Inflammatory macrophage (primary cell): ENCODE results near the gene PRR12.
"Not testable (repeated sequence)": the region's sequence is repeated elsewhere in the genome, so short reads cannot be mapped to it uniquely, and the experiment has no call there.

Source experiments
- DNase-seq, 2 donors: peaks; one replicate each; pipeline ENCODE4 v3.0.0-alpha.2; 2020 to 2022

Gene PRR12

GRCh38 chr19:49616945-49617344 is 26.0 kb downstream of the PRR12 start:
- DNase-seq, result no peak

GRCh38 chr19:49617860-49618259 is 26.9 kb downstream of the PRR12 start:
- DNase-seq, result not testable (repeated sequence)

DNA sequence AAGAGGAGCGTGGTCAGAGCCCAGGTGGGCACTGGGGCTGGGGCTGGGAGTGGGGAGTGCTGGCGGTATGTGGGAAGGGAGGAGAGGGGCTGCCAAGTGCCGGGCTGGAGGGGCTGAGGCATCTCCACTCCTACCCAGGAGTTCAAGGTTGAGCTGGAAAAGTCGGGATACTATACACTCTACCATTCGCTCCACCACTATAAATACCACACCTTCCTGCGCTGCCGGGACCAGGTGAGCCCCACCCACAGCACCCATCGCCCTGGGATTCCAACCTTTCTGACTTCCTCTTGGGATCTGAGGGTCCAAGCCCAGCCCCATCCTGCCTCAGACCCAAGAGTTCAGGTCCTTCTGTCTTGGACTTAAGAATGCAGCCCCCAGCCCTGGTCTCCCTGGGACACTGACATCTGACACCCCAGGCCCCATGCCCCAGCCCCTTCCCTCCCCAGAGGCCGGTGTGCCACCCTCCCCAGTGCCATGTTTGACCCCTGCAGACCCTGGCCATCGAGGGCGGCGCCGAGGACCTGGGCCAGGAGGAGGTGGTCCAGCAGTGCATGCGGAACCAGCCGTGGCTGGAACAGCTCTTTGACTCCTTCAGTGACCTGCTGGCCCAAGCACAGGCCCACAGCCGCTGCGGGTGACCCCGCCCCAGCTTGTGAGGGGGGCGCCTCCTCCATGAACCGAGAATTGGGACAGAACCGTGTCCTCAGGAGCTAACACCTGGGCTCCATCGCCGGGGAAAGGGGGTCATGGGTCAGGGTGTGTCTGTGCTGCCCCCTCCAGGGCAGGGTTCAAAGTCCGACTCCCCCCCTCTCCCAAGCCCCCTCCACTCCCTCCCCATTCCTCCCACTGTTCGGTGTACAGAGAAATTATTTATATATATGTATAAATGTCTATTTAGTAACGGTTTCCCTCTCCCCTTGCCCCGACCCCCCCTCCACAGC is 34.3 kb downstream of the PRR12 start:
- DNase-seq, result no peak

DNA sequence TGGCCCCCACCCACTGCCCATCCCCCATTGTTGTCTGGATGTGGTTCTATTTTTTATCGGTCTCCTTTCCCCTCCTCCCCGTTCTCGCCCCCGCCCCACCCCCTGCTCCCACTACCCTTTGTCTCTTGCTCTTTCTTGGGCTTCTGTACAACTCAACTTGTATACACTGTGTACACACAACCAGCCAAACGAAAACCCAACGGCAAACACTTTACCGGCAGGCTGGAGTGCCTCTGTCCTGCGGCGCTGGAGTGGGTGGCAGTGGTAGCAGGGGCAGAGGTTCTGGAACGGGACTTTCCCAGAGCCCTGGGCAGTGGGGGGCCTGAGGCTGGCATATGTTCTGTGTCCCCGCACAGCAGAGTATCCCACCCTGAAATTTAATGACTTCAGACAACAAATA is 35.2 kb downstream of the PRR12 start:
- no peak for DNase-seq

GRCh38 chr19:49629659-49630058 is 38.7 kb downstream of the PRR12 start:
- no peak for DNase-seq

DNA sequence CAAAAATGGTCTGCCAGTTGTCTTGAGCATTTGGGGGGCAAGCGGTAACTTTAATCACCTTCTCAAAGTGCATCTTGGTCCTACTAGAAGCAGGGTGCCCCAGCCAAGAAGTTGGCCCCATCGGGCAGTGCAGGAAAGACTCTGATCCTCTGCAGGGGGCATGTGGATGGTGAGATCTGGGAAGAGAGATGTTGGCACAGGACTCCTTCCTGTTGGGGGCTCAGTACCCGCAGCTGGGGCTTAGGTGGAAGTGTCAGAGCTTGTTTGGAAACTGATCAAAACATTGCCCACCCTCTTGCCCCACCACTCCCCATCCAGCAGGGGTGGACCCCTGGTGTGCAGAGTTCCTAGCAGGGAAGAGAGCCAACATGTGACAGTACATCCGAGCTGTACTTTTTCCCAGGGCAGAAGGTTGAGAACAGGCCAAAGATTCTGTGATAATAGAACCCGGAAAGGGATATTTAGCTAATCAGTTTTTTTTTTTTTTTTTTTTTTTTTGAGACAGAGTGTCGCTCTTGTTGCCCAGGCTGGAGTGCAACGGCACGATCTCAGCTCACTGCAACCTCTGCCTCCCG is 40.1 kb downstream of the PRR12 start:
- no peak for DNase-seq

DNA sequence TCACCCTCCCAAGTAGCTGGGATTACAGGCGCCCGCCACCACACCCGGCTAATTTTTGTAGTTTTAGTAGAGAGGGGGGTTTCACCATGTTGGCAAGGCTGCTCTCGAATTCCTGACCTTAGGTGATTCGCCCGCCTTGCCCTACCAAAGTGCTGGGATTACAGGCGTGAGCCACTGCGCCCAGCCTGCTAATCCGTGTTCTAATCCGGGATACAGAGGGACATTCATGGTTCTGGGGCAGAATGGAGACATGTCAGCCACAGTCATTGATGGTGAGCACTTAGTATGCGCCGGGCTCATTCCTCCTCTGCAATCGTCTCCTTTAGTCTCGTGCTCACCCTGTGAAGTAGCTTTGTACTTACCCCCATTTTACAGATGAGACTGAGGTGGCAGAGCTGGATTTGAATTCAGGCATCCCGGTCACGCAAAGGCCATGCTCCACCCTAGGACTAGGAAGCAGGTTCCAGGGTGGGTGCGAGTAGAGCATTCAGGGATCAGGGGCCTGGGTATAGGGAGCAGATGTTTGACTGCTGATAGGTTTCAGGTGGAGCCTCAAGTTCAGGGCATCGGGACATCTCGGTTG is 40.7 kb downstream of the PRR12 start:
- no peak for DNase-seq

DNA sequence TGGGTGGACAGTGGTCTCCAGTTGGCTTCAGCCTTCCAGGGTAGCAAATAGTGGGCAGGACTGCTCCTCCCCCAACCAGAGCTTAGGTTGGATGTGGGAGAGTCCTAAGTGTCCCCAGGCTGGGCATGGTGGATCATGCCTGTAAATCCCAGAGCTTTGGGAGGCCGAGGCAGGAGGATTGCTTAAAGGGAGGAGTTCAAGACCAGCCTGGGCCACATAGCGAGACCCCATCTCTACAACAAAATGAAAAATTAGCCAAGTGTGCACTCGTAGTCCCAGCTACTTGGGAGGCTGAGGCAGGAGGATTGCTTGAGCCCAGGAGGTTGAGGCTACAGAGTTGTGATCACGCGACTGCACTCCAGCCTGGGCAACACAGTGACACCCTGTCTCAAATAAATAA is 41.6 kb downstream of the PRR12 start:
- no peak for DNase-seq

DNA sequence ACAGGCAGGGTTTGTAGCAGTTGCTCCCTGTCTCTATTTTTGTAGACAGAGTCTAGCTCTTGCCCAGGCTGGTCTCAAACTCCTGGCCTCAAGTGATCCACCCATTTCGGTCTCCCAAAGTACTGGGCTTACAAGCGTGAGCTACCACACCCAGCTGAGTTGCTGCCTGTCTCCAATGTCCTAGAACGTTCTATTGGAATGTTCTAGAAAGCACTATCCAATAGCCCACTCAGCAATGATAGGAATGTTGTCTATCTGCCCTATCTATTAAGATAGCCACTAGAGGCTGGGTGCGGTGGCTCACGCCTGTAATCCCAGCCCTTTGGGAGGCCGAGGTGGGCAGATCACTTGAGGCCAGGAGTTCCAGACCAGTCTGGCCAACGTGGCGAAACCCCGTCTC is 42.3 kb downstream of the PRR12 start:
- not testable (repeated sequence) for DNase-seq

DNA sequence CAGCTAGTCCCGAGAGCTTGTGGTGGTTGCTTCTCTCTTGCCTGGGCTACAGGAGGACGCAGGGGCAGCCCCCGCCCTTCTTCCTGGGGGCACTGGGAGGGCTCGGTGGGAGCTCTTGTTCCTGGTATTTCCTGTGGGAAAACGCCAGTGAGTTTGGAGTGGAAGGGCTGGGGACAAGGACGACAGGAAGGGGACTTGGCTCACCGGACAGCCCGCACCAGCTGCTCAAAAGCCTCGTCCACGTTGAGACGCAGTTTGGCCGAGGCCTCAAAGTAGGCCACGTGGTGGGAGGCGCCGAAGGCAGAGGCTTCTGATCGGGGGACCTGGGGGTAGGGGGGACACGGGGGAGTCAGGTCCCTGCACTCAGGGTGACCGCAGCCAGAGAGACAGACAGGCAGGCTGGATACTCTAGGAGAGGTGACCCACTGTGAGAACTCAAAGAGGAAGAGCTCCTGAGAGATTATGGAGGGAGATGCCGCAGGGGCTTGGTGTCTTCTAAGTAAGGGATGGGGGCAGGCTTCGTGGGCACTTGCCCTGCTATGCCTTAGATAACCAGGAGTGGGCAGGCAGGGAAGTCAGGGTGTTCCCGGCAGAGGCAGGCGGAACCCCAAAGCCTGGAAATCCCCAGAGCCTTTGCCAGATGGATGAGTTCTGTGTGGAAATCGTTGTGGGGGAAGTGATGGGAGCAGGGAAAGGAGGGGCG is 44.7 kb downstream of the PRR12 start:
- peak in 1 of 2 donors; percentile 49 for DNase-seq

DNA sequence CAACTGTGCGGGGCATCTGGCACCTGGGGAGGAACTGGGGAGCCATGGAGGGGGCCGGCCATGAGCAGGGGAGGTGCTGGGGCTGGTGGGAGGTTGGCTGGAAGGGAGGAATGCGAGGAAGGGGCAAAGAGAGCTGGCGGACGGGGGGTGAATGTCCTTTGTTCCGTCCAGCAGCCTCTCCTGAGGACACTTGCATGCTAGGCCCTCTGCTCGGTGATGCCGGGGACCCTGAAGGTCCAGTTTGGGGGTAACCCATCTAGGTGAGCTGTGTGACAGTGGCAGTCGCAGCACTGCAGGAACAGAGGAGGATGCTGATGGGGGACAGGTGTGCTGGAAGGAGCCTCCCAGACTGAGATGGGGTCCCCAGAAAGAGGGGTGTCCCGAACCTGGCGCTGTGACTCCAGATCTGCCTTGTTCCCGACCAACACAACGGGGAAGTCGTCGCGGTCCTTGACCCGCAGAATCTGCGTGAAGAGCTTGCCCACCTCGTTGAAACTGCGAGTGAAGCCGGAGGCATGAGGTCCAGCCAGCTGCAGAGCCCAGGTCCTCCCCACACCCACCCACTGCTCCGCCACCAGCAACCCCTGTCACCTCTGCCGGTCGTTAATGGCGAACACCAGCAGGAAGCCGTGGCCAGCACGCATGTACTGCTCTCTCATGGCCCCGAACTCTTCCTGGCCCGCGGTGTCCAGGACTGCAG is 45.4 kb downstream of the PRR12 start:
- DNase-seq, result no peak

- peak; percentile 56 for DNase-seq
These were observed 47.1 kb downstream of the PRR12 start for GRCh38 chr19:49637821-49638738.

- DNase-seq, result no peak
These were observed 48.6 kb downstream of the PRR12 start for GRCh38 chr19:49639401-49640112.

GRCh38 chr19:49640113-49640898 is 49.3 kb downstream of the PRR12 start, which contains the start of gene RRAS:
RRAS (minus strand) TSS chr19:49640143; CDS start chr19:49640098, 45 bp downstream.
- DNase-seq, result peak; percentile 100

DNA sequence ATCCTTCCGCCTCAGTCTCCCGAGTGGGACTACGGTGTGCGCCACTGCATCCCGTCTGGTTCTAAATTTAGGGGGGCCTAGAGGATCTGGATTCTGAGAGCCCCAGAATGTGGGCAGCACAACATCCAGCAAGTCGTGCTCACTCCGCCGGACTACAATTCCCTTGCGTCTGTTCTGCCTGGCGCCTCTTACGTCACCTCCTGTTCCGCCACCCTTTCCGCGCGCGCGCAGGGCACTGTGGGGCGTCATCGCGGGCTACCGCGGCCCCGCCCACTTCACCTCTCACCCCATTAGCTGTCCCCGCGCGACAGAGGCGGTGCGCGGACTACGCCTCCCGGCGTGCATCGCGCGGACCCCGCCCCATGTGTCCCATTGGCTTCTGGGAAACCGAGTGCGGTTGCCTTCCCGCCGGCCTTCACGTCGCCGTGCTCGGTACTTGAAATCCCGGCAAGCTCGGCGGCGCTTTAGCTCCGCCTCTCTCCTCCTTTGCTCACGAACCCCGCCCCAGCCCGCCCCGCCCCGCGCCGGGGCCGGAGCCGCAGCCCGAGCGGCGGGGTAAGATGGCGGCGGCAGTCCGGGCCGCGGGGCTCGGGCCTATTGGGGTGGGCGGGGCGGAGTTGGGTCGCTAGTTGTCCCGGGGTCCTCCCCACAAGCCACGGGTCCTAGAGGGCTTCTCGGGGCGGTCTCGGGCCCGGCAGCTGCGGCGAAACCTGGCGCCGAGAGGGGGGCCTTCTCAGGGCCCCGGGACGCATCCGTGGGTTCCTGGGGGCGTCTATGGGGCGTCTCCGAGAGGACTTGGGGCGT is 50.9 kb downstream of the PRR12 start, which contains the start of gene SCAF1:
Gene SCAF1 (plus strand): TSS at position 522 of the 804 bp plus-strand sequence. CDS start 2,818 bp downstream, outside the sequence.
- DNase-seq, result peak; percentile 100

- no peak for DNase-seq
These were observed 51.6 kb downstream of the PRR12 start for GRCh38 chr19:49642492-49643035.

DNA sequence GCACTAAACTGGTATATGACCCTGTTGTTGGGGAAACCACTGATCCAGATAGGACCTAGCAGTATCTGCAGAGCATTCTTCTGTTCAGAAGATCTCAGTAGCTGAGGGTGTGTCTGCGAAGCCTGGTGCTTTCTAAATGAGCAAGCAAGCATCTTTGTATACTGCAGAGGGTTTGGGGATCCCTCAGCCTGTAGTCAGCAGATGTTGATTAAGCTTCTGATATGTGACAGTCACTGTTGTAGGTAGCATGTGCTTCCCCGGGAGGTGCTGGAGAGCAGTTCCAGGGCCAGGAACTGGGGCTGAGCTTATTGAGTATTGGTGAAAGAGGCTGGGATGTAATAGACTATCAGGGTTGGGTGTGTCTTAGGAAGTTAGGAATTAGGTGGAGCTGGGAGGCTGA is 52.5 kb downstream of the PRR12 start:
- DNase-seq, result no peak

DNA sequence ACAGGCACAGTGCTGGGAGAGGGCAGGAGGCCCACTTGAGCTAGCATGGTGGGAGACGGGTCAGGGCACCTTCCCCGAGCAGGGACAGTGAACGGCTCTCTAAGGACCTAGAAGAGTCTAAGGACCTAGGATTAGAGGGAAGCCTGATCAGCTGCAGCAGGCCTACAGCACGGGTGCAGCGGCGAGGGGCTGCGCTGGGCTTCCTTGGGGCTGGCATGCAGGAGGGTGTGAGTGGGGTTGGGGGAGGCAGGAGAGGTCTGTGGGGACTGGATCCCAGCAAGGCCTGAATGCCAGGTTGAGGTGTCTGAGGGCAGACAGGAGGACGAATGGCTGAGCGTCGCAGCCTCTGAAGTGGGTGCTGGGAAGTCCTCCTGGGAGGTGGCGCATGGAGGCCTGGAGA is 54.6 kb downstream of the PRR12 start:
- no peak for DNase-seq
